HG03025 (cell line): Measurements from ENCODE around the gene CKAP2L.
"Not testable (repeated sequence)": the region's sequence is repeated elsewhere in the genome, so short reads cannot be mapped to it uniquely, and the experiment has no call there.

Experiments
- ATAC-seq: cut with Tn5 transposase; IDR thresholded peaks from one replicate; pipeline ENCODE4 v1.9.1; 2021; ENCODE audit warnings: mild to moderate bottlenecking, moderate library complexity; ENCODE audit not compliant: unreplicated experiment, low FRiP score

The CKAP2L gene

GRCh38 chr2:112713585-112713925 is 50.9 kb downstream of the CKAP2L start:
- no peak for ATAC-seq

DNA sequence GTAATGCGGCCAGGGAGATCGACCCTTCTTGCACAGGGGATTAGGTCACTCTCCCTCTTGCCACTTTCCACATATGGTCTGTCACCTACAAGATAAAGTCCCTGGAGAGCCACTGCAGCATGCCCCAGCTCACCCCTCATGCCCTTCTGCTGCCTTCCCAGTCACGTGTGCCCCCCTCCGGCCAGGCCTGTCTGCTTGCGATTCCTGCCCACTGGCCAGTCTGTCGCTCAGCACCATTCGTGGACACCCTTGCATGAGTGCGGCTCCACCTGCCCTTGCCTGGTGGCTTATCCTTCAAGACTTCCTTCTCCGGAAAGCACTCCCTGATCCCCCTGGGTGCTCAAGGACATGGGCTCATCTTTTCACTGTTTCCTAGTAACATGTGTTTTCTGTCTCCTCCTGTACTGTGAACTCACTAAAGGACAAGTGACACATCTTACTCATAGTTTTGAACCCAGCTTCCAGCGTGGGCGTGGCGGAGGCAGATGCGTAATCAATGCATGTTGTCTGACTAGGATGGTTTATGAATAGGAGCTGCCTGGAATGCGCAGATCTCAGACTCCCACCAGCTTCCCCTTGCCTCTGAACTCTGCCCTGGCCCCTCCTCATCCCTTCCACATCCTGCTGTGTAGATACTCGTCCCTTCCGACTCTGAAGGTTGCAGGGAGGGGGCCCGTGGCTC is 51.4 kb downstream of the CKAP2L start:
- ATAC-seq, result no peak

- ATAC-seq, result no peak
Measured at GRCh38 chr2:112712465-112712864, 51.9 kb downstream of the CKAP2L start.

DNA sequence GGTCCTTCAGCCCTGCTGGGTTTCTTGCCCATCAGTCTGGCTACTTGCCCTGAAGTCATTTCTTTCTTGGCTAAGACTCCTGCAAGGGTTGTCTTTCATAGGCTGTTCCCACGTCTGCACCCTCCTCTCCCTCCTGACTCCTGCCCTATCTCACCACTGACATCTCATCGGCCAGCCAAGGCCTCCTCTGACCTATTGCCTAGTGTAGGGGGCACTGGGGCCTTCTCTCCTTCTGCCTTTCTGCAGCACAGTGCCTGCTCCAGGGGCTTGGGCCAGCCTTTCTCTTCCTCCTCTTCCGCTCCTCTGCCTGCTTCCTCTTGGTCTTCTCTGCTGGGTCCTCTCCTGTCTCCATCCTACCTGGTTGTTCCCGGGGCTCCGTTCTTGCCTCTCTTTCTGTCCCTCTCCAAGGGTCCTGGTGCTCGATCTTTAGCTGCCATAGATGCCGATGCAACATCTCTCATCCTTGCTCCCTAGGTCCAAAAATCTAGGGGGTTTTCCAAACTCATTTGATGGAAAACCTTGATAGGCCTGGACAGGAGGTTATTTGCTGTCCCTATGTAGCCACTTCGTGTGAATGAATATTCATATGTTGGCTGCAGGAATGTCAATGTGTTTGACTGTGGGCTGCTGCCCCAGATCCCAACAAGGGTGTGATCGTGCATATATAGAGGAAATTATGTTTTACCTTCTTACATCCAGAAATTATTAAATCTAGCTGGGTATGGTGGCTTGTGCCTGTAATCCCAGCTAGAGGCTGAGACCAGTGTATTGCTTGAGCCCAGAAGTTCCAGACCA is 53.3 kb downstream of the CKAP2L start:
- ATAC-seq, result no peak

GRCh38 chr2:112709703-112710102 is 54.7 kb downstream of the CKAP2L start:
- no peak for ATAC-seq

DNA sequence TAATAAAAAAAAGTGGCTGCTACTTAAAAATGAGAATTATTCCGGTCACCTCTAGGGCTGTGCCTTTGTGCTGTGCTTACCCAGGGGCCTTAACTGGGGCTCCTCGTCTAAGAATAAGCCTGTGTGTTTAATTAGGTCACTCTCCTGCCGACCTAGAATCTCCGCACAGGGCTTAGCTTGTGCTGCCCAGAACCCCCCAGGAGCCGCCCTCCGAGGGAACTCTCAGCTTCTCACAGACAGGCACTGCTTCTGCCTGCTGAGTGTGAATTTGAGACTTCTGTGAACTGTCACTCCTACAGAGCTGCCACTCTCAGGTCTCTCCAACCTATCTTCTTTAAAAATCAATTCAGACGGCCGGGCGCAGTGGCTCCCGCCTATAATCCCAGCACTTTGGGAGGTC is 55.4 kb downstream of the CKAP2L start:
- no peak for ATAC-seq

- not testable (repeated sequence) for ATAC-seq
Measured at GRCh38 chr2:112706947-112707346, 57.5 kb downstream of the CKAP2L start.

DNA sequence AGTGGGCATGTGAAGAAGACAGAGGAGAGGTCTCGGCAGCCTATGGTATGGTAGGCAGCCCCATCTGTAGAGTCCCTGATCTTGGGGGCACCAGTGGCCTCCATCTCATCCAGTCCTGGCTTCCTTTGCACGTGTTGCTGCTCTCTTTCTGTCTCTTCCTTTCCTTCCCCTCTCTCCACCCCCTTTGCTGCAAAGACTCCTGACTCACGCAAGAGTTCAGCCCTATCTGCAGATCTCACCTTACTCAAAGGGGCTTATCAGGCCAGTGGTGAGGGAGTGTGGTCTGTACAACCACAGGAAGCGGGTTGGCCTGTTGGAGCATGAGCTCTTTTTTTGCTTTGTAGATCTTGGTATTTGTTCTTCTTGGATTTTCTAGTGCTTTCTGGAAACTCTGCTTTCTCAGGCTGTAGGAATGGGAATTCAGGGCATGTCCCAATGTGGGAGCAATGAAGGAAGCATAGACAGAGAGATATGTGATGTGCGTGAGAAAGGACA is 58.2 kb downstream of the CKAP2L start:
- no peak for ATAC-seq

DNA sequence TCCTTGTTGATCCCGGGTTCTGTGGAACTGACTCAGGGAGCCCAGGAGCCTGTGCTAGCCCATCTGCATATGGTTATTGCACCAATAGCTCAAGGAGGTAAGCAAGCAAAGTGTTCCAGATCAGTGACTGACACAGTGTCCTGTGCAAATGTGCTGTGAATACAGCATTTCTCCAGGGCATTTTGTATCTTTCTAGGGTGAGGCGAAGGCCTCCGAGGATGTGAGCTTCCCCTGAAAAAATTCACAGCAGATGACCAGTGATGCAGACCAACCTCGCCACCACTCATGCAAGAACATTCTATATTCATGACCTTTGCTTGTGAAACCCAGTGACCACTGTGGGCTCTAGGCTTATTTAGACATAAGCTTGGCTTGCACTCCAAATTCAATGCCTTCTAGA is 58.8 kb downstream of the CKAP2L start:
- no peak for ATAC-seq

DNA sequence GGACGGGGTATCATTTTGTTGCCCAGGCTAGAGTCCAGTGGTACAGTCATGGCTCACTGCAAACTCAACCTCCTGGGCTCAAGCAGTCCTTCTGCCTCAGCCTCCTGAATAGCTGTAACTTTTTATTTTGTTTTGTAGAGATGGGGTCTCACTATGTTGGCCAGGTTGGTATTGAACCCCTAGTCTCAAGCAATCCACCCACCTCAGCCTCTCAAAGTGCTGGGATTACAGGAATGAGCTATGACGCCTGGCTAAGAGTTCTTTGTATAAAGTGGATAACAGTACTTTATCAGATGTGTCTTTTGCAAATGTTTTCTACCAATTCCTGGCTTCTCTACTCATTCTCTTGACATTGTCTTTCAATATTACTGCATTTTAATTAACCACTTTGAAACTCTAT is 60.7 kb downstream of the CKAP2L start:
- ATAC-seq, result no peak

- no peak for ATAC-seq
Measured at GRCh38 chr2:112701052-112701451, 63.4 kb downstream of the CKAP2L start.

GRCh38 chr2:112699984-112700667 is 64.3 kb downstream of the CKAP2L start:
- ATAC-seq, result no peak

GRCh38 chr2:112698834-112699515 is 65.4 kb downstream of the CKAP2L start:
- no peak for ATAC-seq

DNA sequence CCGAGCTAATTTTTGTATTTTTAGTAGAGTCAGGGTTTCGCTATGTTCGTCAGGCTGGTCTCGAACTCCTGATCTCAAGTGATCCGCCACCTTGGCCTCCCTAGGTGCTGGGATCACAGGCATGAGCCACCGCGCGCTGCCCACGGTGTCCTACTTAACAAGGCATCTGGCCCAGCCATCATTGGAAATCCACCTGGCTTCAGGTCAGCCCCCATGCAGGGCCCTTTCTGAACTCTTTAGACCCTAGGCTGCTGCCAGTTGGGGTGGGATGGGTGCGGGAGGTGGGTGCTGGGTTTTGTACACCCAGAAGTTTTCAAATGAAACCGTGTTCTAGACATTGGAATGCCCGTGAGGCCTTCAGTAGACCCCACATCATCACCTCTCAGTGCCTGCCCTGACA is 70.2 kb downstream of the CKAP2L start:
- ATAC-seq, result no peak

DNA sequence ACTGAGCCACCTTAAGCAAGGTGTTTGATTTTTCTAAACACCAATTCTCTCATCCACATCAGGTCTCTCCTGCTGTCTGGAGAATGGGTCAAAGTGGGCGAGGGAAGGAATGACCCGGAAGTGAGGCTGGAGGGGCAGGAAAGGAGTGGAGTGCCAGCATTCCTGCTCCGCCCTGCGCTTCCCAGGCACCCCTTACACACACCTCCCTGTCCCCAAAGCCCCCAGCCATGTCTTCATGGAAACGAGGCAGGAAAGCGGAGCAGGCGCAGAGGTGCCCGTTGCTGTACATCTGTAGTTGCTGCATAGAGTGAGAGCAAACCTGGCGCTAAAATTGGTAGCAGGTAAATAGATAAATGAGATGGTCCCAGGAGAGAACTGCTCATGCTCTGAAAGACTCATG is 70.8 kb downstream of the CKAP2L start:
- no peak for ATAC-seq

DNA sequence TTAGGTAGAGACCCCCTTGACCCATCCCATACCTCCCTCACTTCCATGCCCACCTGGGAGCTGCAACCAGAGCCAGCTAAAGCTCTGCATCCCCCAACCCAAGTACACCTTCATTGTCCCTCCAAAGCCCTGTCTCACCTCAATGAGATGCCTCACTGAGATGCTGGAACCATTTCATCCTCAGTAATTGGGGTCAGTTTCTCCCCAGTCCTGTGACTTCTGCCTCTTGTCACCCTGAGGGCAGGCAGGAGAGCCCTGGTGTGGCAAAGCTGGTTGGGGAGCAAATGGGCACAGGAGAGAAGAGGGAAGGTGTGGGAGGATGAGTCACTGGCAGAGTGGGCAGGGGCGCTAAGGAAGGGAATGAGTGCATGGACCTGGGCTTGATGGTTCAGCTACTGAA is 71.5 kb downstream of the CKAP2L start:
- no peak for ATAC-seq

DNA sequence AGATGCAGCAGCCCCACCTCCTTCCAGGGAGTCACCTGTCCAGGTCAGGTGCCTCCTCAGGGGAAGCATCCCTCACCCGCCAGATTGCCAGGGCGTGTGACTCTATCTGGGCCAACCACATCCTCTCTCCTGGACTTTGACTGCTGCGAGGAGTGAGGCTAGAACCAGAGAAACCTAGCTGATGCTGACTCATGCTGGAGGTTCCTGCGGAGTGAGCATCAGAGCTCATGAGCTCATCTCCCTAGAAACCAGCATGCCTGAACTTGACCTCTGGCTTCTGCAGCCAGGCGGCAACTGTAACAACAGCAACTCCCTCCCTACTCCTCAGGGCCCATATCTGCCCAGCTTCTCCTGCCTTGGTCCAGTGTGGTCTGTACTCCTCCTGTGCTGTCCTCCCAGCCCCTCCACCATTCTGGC is 71.9 kb downstream of the CKAP2L start:
- no peak for ATAC-seq

- no peak for ATAC-seq
Measured at GRCh38 chr2:112691881-112692281, 72.5 kb downstream of the CKAP2L start.

DNA sequence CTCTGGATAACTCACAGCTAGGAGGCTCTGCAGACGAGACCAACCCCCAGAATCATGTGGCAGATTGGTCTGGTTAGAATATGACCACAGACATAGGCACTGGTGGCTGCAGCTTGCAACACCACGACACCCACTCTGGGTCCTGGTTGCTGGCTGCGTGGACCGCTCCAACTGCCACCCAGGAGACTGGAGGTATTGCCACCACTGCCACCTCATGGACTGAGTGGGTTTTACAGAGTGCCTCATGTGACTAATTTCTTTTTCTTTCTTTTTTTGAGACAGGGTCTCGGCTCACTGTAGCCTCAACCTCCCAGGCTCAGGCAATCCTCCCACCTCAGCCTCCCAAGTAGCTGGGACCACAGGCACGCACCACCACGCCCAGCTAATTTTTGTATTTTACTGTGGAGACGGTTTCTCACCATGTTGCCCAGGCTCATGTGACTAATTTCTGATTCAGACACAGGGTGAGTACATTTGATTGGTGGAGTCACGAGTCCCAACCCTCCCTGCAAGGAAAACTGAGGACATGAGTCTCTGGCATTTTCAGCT is 73.5 kb downstream of the CKAP2L start:
- no peak for ATAC-seq

GRCh38 chr2:112688086-112688880 is 76.1 kb downstream of the CKAP2L start:
- no peak for ATAC-seq
